GM18507 (cell line): ENCODE measurements around the gene SAV1.
A peak's percentile ranks its signal among the peaks of the same experiment; 100 is the strongest.
"Not testable (repeated sequence)": the region's sequence is repeated elsewhere in the genome, so short reads cannot be mapped to it uniquely, and the experiment has no call there.

ENCODE experiments used
- DNase-seq: peaks from one replicate; pipeline ENCODE4 v3.0.0; 2011; ENCODE audit warnings: low read depth; ENCODE audit not compliant: insufficient read length; ENCODE audit errors: extremely low spot score
- FAIRE-seq: peaks from 2 replicates; lab custom pipeline; 2011; peaks lifted over from hg19 to GRCh38; lab: Jason Lieb, UNC

Gene SAV1

DNA sequence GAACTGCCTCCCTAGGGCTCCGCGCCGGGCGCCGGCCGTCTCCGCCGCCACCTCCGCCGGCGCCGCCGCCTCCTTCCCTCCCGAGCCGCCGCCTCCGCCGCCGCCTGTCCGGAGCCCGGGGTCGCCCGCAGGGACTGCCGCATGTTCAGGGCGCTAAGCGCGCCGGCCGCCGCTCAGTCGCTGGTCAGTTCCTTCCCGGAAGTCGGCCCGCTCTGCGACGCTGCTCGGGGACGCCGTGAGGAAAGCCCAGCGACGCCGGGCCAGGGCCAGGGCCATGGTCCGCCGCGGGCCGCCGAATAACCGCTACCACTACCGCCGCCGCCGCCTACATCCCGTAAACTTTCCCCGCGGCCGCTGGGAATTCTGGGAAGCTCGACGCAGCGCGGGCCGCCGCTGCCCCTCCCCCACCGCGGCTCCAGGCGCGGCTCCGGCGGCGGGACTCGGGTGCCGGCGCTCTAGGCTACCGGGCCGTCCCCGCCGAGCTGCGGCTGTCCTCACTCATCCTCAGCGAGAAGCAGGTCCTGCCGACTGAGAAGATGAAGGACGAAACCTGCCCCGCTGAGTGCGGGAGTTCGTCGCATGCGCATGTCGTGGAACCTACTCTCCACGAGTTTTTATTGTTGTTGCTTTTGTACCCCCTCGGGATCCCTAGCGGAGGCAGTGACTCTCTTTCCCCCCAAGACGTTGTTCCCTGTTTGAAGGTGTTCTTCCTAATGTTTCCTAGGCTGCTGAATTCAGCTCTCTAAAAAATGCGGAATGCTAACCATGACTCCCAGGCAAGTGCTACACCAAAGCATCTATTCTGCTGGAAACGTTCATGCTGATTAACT, at the start of gene SAV1:
TSS of gene SAV1 (minus strand) at position 311 of the 830 bp plus-strand sequence. CDS start 339 bp downstream, outside the sequence.
- FAIRE-seq (peak; percentile 42), DNase-seq (peak; percentile 23)

DNA sequence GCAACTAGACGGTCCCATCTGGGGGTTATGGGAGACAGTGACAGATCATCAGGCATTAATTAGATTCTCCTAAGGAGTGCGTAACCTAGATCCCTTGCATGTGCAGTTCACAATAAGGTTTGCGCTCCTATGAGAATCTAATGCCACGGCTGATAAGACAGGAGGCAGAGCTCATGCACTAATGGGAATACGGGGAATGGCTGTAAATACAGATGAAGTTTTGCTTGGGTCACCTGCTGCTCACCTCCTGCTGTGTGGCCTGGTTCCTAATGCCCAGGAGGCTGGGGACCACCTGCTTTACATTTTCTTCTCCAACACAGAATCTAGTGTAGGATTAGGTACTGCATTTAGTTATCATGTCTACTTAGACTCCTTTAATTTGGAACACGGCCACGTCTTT, 49.7 kb upstream of the SAV1 start:
- DNase-seq (no peak), FAIRE-seq (no peak)

DNA sequence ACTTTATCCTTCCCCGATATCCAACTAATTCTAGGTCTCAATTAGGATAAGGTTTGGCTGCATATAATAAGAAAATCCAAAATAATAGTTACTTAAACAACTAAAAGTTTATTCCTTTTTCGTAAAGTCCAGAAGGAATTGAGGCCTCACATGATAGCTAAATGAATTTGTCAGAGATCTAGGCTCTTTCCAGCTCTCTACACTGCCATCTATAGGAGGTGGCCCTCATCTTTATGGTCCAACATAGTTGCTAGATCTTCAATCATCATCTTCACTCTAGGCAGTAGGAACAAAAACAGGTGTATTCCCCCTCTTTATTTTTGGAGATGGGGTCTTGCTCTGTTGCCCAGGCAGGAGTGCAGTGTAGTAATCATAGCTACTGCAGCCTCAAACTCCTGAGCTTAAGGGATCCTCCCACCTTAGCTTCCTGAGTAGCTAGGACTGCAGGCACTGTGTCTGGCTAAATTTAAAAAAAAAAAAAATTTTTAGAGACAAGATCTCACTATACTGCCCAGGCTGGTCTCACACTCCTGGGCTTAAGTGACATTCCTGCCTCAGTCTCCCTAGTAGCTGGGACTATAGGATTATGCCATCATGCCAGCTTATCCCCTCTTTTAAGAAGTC, 46.5 kb upstream of the SAV1 start:
- DNase-seq (peak; percentile 12), FAIRE-seq (peak; percentile 79)

DNA sequence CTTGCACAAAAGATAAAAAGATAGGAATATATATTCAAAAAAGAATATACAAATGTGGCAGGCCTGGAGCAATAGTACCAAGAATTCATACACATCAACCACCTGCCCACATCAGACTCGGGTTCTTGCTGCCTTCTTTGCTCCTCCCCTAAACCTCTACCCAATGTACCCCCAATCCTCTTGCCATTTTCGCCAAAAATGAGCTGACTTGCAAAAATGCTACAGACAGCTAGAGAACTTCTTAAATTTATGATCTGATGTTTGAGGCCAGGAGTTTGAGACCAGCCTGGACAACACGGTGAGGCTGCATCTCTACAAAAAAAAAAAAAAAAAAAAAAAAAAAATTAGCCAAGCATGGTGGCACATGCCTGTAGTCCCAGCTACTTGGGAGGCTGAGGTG, 42.9 kb upstream of the SAV1 start:
- no peak for DNase-seq
- no peak for FAIRE-seq

DNA sequence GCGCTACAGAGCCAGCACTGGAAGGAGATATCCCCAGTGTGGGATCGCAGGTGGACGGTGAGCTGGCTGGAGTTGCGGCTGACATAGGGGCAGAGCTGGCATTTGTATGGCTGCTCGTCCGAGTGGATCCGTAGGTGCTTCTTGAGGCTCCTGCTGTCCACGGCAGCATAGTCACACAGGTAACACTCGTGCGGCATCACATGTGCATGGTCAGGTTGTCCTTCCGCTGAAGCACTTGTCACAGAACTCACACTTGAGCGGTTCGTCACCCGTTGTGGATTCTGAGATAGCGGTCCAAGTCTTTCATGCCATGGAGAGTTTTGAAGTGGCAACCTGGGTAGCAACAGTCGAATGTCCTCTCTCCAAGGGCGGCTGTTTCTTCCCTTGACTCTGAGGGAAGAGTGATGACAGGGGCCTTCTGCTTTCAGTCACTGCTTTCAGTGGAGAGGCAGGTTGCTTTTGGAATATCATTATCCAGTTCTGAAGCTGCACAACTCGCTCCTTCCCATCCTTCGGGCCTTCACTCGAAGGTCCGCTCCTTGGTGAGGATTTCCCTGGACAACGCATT, 37.0 kb upstream of the SAV1 start:
- no peak for DNase-seq
- no peak for FAIRE-seq

DNA sequence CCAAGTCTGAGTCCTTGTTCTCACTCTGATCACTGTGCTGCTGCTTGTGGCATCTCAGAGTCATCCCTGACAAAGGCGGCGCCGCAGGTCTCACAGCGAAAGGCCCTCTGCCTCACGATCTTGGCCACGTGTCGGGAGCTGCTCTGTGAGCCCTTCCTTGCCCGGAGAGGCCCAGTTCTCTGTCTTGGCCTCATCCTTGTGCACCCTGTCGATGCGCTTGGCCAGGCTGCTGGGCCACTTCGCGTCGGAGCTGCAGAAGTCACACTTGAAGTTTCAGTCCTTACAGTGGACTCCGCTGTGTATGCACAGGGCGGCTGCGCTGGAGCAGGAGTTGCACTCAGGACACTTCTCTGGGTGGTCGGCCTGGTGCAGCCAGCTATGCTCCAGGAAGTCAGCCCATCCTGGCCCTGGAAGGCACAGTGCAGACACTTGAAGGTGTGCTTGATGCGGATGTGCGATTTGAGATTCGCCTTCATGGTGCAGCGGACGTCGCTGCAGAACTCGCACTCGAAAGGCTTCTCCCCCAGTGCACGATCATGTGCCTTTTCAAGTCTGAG, 36.4 kb upstream of the SAV1 start:
- FAIRE-seq (no peak), DNase-seq (no peak)

DNA sequence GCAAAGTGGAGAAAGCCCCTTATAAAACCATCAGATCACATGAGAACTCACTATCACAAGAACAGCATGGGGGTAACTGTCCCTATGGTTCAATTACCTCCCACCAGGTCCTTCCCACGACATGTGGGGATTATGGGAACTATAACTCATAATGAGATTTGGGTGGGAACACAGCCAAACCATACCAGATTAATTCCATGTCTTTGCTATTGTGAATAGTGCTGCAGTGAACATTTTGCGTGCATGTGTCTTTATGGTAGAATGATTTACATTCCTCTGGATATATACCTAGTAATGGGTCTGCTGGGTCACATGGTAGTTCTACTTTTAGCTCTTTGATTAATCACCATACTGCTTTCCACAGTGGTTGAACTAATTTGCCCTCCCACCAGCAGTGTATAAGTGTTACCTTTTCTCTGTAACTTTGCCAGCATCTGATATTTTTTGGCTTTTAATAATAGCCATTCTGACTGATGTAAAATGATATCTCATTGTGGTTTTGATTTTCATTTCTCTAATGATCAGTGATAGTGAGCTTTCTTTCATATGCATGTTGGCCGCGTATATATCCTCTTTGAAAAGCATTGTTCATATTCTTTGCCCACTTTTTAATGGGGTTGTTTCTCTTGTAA, 29.7 kb upstream of the SAV1 start:
- no peak for FAIRE-seq
- no peak for DNase-seq

DNA sequence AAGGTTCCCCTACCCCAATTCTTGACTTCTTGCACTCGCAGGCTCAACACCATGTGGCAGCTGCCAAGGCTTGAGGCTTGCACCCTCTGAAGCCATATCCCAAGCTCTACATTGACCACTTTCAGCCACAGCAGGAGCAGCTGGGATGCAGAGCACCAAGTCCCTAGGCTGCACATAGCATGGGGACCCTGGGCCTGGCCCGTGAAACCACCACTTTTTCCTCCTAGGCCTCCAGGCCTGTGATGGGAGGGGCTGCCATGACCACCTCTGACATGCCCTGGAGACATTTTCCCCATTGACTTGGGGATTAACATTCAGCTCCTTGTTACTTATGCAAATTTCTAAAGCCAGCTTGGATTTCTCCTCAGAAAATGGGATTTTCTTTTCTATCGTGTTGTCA, 26.2 kb upstream of the SAV1 start:
- DNase-seq, FAIRE-seq: not testable (repeated sequence)

DNA sequence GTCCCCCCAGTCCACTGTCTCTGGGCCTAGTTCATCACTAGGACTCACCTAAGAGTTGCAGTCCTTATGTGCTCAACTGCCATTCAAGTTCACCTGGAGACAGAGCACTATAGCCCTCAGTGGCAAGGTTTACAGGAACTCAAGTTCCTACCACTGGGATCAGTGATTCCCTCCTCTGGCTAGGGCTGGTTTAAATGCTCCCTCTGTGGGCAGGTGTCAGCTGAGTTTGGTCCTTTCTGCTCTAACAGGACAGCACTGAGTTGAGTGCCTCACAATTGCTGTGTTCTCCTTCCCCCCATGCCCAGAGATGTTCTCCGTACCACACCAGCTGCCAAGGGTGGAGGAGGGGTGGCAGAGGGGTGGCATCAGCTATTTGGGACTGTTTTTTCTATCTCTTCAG, 20.8 kb upstream of the SAV1 start:
- DNase-seq (no peak), FAIRE-seq (no peak)

DNA sequence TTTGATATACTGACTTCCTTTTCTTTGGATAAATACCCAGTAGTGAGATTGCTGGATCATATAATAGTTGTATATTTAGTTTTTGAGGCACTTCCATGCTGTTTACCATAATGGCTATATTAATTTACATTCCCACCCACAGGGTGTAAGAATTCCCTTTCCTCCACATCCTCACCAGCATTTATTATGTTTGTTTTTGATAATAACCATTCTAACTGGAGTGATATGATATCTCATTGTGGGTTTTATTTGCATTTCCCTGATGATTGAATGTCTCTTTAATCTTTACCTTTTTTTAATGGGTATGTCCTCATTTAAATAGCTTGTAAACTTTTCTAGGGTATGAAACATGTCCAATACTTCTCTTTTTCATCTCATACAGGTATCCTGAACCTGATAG, 11.6 kb upstream of the SAV1 start:
- FAIRE-seq, result no peak
- no peak for DNase-seq

DNA sequence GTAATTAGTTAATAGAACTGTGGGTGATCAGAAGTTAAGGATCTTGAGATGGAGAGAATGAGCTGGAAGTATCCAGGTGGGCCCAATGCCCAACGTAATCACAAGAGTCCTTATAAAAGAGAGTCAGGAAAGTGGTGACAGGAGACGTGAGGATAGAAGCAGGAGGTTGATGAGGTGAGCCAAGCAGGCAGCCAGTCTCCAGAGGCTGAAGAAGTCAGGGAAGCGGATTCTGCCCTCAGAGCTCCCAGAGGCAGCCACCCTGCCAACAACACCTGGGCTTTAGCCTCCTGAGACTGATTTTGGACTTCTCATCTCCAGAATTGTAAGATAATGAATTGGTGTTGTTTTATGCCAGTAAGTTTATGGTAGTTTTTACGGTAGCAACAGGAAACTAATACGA, 10.1 kb upstream of the SAV1 start:
- DNase-seq, result no peak
- FAIRE-seq, result no peak

DNA sequence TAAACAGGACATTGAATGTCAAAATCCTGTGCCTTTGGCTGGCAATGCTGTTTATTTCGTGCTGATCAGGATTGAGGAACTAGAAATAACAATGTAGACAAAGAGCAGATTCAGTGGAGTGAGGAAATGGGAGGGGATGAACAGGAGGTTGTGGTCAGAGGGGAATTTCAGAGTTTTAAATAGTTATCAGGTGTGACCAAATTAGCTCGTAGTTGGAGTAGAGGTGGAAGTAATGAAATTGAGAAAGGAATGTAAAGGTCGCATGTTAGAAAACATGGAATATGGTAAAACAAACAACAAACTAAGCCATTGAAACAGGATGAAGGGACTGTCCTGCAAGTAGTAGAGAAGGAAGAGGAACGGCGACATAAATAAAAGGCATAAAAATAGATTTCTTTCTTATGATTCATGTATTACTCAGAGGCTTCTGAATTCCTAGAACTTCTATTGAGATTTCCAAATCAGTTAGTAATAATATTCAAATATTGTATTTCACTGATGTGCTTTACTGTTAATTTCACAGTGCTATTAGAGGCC, 9.5 kb upstream of the SAV1 start:
- no peak for DNase-seq
- peak; percentile 89 for FAIRE-seq

DNA sequence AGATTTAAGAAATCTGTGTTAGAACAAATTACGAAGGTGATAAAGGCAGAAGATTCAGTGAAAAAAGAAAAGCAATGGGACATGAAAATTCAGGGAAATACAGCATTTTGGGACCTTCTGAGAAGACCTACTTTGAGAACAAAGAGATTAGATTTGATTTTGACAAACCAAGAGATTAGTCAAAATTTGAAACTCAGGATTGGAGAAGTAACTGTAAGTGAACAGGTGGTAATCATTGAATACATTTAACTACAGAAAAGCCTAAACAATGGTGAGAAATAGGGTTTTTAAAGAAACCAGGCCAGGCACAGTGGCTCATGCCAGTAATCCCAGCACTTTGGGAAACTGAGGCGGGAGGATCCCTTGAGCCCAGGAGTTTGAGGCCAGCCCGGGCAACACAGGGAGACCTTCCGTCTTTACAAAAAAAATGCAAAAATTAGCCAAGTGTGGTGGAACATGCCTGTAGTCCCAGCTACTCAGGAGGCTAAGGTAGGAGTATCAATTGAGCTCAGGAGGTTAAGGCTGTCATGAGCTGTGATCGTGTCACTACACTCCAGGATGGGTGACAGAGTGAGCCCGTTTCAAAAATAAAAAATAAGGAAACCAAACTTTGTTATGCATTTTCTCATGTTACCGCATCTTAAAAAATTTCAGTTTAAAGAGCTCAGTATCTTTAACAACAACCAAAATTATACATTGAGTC, 8.9 kb upstream of the SAV1 start:
- no peak for DNase-seq
- FAIRE-seq, result no peak

DNA sequence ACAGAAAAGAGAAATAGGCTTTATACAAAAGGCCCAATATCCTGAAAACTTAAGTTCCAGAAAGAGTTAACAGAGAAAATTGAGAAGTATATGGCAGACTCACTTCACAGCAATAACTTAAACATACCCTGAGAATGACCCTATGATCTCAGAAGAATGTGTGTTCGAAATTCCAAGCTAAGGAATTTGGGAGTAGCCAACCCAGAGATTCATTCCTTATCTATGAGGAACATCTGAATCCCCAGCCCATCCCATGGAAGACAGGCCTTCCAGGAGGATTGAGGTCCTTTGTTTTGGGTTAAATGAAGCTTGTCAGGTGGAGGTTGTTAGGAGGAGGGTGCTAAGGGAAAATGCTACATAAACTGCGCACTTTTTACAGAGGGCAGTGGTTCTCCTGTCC, 7.5 kb upstream of the SAV1 start:
- FAIRE-seq, result no peak
- no peak for DNase-seq

DNA sequence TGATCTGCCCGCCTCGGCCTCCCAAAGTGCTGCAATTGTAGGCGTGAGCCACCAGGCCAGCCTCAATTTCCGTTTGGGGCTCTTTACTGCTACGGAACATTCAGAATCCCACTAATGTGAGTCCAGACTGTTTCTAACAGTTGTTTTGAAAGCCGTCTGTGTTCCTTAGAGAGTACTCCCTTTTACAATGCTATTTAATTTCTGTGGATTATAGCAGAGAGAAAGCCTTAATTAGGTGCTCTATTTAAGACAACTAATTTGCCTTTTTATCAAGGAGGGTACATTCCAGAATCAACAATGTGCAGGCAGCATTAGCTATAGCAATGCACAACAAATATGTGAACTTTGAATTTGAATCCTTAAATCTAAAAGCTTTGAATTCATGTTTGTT, 2.8 kb upstream of the SAV1 start:
- DNase-seq, result no peak
- no peak for FAIRE-seq

DNA sequence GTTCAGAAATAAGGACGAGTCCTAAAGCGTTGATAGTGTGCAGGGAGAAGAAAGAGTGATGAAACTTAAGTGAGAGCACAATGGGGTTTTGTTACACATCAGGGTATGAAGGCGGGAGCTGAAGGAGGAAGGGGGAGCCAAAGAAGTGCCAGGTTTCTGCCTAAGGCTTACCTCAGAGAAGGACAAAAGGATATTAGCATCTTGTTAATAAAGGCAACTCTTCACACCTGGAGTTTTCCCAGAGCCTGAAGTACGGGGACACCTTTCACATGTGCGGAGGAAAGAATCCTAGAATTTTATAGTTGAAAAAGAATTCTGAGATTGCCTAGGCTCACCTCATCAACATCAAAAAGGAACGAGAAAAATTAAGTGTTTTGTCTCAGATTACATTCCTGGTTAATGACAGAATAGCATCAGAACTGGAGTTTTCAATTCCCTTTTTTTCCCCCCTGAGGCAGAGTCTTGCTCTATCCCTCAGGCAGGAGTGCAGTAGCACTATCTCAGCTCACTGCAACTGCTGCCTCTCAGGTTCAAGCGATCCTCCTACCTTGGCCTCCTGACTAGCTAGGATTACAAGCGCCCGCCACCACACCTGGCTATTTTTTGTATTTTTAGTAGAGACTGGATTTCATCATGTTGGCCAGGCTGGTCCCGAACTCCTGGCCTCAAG, 2.2 kb upstream of the SAV1 start:
- FAIRE-seq (no peak), DNase-seq (no peak)

DNA sequence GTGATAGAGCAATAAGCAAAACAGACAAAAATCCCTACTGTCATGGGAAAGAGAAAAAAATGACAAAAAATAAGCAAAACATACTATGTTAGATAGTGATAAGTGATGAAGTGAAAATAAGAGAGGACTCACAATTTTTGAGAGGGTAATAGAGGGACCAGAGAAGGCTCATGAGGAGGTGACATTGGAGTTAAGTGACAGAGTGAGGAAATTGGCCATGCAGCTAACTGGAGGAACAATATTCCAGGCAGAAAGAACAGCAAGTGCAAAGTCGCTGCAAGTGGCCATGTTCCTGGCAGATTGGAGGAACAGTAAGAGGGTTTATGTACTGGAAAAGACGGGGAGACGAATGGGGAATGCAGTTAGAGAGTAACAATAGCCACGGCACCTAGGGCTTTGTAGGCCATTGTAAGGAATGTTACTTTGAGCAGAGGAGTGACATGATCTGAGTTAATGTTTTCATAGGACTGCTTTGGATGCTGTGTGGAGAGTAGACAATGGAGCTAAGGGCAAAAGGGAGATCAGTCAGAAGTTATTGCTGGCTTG, 1.4 kb upstream of the SAV1 start:
- FAIRE-seq, result no peak

DNA sequence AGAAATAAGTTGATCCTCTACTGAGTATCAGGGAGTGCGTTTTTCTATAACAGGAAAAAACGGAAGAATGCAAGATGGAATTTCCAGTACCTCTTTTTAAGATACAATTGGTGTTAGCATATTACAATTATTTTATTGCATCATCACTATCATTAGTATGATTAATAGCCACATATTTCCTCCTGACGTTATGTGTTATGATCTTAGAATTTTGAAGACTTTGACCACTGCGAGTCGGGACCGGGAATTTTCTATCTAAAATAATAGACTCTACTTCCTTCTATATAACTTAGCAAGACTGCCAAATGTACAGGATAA, 679 bp upstream of the SAV1 start:
- FAIRE-seq (no peak), DNase-seq (no peak)

More for the DNA sequence above, 1.4 kb upstream of the SAV1 start:
- no peak for DNase-seq

DNA sequence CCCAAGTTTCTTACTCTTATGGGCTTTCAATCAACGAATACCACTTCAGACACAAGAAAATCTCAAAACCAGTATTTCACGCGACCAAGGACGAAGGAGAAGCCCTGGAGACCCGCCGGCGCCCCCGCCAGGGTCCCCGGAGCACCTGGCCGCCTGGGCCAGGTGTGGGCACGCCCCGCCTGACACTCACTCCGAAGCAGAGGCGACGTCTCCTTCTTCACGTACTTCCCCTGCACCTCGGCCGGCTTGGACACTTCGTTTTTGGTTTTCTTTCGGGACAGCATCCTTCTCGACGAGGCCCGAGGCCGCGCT, 466 bp downstream of the SAV1 start:
- peak; percentile 73 for FAIRE-seq
- no peak for DNase-seq
